Fibroblast of lung (primary cell): ENCODE data around the gene P2RX1. TPM values are rescaled to one million over a fixed set of nuclear protein-coding genes. Genes with fewer than 3 reads are reported as not detected.
"Not testable (repeated sequence)": the region's sequence is repeated elsewhere in the genome, so short reads cannot be mapped to it uniquely, and the experiment has no call there.

ENCODE experiments used
- DNase-seq, 2 donors: peaks; one replicate each; pipeline versions ENCODE4 v3.0.0 to v3.0.0-alpha.2; 2010; ENCODE audit warnings: low read depth in 2 of 2
- H2AFZ ChIP-seq: 2 replicates; pipeline ENCODE4 v1.5.1; 2012; ENCODE audit warnings: low read length, control low read depth, inconsistent platforms
- H3K27ac ChIP-seq: 2 replicates; pipeline ENCODE4 v1.5.1; 2011; ENCODE audit warnings: low read length, control low read depth; ENCODE audit not compliant: insufficient read depth
- H3K27me3 ChIP-seq: 2 replicates; pipeline ENCODE4 v1.5.1; 2011; ENCODE audit warnings: mild to moderate bottlenecking, low read length; ENCODE audit not compliant: control insufficient read depth, insufficient read depth
- H3K36me3 ChIP-seq: 2 replicates; pipeline ENCODE4 v1.5.1; 2011; ENCODE audit warnings: low read length; ENCODE audit not compliant: control insufficient read depth, insufficient read depth
- H3K4me1 ChIP-seq: 2 replicates; pipeline ENCODE4 v1.5.1; 2011; ENCODE audit warnings: low read length; ENCODE audit not compliant: control insufficient read depth, insufficient read depth; ENCODE audit errors: extremely low read depth
- H3K4me2 ChIP-seq: 2 replicates; pipeline ENCODE4 v1.5.1; 2011; ENCODE audit warnings: low read length, control low read depth; ENCODE audit not compliant: insufficient read depth; ENCODE audit errors: extremely low read depth
- H3K4me3 ChIP-seq, 4 experiments: fragments of 200-600 bp in 1 of 4; sonication (generic) in 1 of 4; replicated peaks in 1 of 4; 2 replicates each; pipeline ENCODE4 v1.5.1; 2011 to 2016; ENCODE audit warnings: low read length in 4 of 4, low read depth in 3 of 4, mild to moderate bottlenecking in 3 of 4, control low read depth in 2 of 4, inconsistent platforms in 1 of 4, mixed read lengths in 1 of 4; ENCODE audit not compliant: insufficient read depth in 1 of 4; ENCODE audit errors: control extremely low read depth in 1 of 4
- H3K79me2 ChIP-seq: 2 replicates; pipeline ENCODE4 v1.5.1; 2012; ENCODE audit warnings: mild to moderate bottlenecking, low read length, inconsistent platforms; ENCODE audit not compliant: control insufficient read depth, insufficient read depth
- H3K9ac ChIP-seq: 2 replicates; pipeline ENCODE4 v1.5.1; 2011; ENCODE audit warnings: mild to moderate bottlenecking, low read length, control low read depth; ENCODE audit not compliant: insufficient read depth
- H3K9me3 ChIP-seq: 2 replicates; pipeline ENCODE4 v1.5.1; 2012; ENCODE audit warnings: low read depth, low read length; ENCODE audit not compliant: control insufficient read depth, insufficient read depth
- H4K20me1 ChIP-seq: 2 replicates; pipeline ENCODE4 v1.5.1; 2011; ENCODE audit warnings: low read length; ENCODE audit not compliant: control insufficient read depth, insufficient read depth; ENCODE audit errors: extremely low read depth
- EZH2 ChIP-seq: IDR thresholded peaks from 2 replicates; pipeline ENCODE4 v1.5.1; 2012; ENCODE audit warnings: low read length, control low read depth, mild to moderate bottlenecking; ENCODE audit errors: missing control alignments
- polyA plus RNA-seq, 2 donors: library from polyadenylated mRNA; depleted of rRNA in 1 of 2; stranded (reverse) in 1 of 2; unstranded in 1 of 2; fragments of >200 nt; gene quantifications; 2 replicates each; pipeline ENCODE4 v1.2.1, GENCODE V29; 2011 to 2012; ENCODE audit warnings: missing spikeins in 1 of 2
- total RNA-seq: library from RNA; depleted of rRNA; stranded (reverse); fragments of >200 nt; gene quantifications from 2 replicates; pipeline ENCODE4 v1.2.1, GENCODE V29; 2014
- TF ChIP-seq, protein P1 (sequence below), 2 donors: IDR thresholded peaks in 1 of 2; conservative IDR thresholded peaks in 1 of 2; 1 replicate in 1 of 2; 2 replicates in 1 of 2; pipeline ENCODE4 v1.5.1; 2011 to 2012; ENCODE audit warnings: low read length in 2 of 2, control low read depth in 1 of 2, inconsistent platforms in 1 of 2, low read depth in 1 of 2, mild to moderate bottlenecking in 1 of 2

Gene P2RX1
- total and polyA plus RNA-seq, 2 donors (not counting 1 experiment from before 2014, with no cell fraction given): under 0.01 TPM; not detected in 1

DNA sequence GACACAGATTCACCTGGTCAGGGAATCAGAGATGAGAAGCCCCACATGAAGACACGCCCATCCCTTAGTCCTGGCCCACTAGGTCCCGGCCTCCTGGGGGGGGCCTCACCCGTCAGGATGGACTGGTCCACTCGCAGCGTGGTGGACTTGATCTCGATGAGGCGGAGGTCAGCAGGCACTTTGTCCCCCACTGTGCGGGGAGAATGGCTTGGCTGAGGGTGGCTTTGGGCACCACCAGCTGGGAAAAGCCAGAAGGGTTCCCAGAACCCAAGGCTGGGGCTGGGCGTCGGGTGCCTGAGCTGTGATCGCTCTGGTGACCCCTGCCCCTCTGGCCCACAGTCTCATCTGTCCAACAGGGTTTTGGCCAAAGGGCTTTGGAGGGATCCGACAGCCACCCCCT lies 34.3 kb upstream of the P2RX1 start:
- Histone ChIP-seq H3K4me2 (no peak overlapping the region), H3K27me3 (no peaks in the 10 kb centered on the region), H3K36me3 (no peaks in the 10 kb centered on the region), H3K4me1 (no peaks in the 10 kb centered on the region), H3K27ac (no peak overlapping the region), H3K79me2 (no peaks in the 10 kb centered on the region), H3K9ac (no peak overlapping the region), H2AFZ (no peak overlapping the region), H4K20me1 (no peaks in the 10 kb centered on the region), H3K4me3 (no peak overlapping the region), H3K9me3 (no peaks in the 10 kb centered on the region)
- TF ChIP-seq EZH2: no peak
- TF ChIP-seq, protein P1, sequence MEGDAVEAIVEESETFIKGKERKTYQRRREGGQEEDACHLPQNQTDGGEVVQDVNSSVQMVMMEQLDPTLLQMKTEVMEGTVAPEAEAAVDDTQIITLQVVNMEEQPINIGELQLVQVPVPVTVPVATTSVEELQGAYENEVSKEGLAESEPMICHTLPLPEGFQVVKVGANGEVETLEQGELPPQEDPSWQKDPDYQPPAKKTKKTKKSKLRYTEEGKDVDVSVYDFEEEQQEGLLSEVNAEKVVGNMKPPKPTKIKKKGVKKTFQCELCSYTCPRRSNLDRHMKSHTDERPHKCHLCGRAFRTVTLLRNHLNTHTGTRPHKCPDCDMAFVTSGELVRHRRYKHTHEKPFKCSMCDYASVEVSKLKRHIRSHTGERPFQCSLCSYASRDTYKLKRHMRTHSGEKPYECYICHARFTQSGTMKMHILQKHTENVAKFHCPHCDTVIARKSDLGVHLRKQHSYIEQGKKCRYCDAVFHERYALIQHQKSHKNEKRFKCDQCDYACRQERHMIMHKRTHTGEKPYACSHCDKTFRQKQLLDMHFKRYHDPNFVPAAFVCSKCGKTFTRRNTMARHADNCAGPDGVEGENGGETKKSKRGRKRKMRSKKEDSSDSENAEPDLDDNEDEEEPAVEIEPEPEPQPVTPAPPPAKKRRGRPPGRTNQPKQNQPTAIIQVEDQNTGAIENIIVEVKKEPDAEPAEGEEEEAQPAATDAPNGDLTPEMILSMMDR (conservative IDR thresholded peaks at IDR 0.05 in 1 of 2, IDR thresholded peaks at IDR 0.05 in 1 of 2; ENCODE audit: low read depth in 1 of 2, low read length in 2 of 2): no peak
- DNase-seq: no peak

DNA sequence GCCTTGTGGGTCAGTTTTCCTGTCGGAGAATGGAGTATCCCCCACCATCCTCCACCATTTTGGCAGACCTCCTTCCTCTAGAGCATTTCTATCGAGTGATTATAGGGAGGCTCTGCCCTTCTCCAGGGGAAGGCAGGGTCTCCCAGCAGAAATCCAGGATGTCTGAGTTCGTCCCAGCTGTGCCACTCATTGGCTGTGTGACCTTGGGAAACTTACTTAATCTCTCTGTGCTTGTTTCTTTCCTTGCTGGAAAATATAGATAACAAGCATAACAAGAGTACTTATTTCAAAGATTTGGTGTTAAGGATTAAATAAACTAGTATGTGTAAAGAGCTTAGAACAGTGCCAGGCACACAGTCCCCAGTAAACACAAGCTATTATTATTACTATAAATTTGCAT lies 33.2 kb upstream of the P2RX1 start:
- no peak for DNase-seq
- Histone ChIP-seq H3K79me2 (no peaks in the 10 kb centered on the region), H3K4me3 (no peak overlapping the region), H4K20me1 (no peaks in the 10 kb centered on the region), H3K9ac (no peak overlapping the region), H2AFZ (no peak overlapping the region), H3K4me2 (no peak overlapping the region), H3K4me1 (no peaks in the 10 kb centered on the region), H3K36me3 (no peaks in the 10 kb centered on the region), H3K9me3 (no peaks in the 10 kb centered on the region), H3K27ac (no peak overlapping the region), H3K27me3 (no peaks in the 10 kb centered on the region)
- TF ChIP-seq, protein P1 (conservative IDR thresholded peaks at IDR 0.05 in 1 of 2, IDR thresholded peaks at IDR 0.05 in 1 of 2; ENCODE audit: low read depth in 1 of 2, low read length in 2 of 2): no peak
- TF ChIP-seq EZH2: no peak

DNA sequence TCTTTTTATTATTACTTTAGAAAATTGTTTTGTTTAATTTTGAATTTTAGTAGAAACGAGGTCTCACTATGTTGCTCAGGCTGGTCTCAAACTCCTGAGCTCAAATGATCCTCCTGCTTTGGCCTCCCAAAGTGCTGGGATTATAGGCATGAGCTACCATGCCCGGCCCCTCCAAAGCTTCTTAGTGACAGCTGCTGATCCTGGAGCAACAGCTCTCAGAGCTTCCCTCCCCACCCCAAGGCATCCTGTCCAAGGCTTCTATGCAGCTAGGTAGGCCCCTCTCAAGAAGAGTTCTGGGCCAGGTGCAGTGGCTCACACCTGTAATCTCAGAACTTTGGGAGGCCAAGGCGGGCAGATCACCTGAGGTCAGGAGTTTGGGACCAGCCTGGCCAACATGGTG lies 32.3 kb upstream of the P2RX1 start:
- H3K9ac ChIP-seq, DNase-seq, H3K4me2 ChIP-seq, H3K4me3 ChIP-seq, H3K9me3 ChIP-seq, H3K27ac ChIP-seq, H3K36me3 ChIP-seq, H3K27me3 ChIP-seq, H2AFZ ChIP-seq, H3K4me1 ChIP-seq, H3K79me2 ChIP-seq, H4K20me1 ChIP-seq: not testable (repeated sequence)
